Gastroesophageal sphincter (tissue), 3 donors: ENCODE measurements around the gene LRP1-AS.
A peak's percentile ranks its signal among the peaks of the same experiment; 100 is the strongest.

ENCODE experiments used
- EP300 ChIP-seq: sonication (generic); formaldehyde crosslinking; IDR thresholded peaks from one replicate; pipeline ENCODE4 v1.6.1; 2017; ENCODE audit warnings: antibody characterized with exemption, mild to moderate bottlenecking
- POLR2A ChIP-seq, 2 donors: fragments of 450-650 bp; IDR thresholded peaks; one replicate each; pipeline ENCODE4 v1.6.1; 2017; ENCODE audit warnings: antibody characterized with exemption in 2 of 2, mild to moderate bottlenecking in 2 of 2, moderate library complexity in 1 of 2
- POLR2AphosphoS5 ChIP-seq: sonication (generic); formaldehyde crosslinking; IDR thresholded peaks from one replicate; pipeline ENCODE4 v1.6.1; 2017; ENCODE audit warnings: antibody characterized with exemption
- TF ChIP-seq, protein P1 (sequence below), 4 experiments: fragments of 200-600 bp in 2 of 4; fragments of 450-650 bp in 2 of 4; sonication (generic) in 1 of 4; IDR thresholded peaks; one replicate each; pipeline ENCODE4 v1.5.1; 2017 to 2019; ENCODE audit warnings: antibody characterized with exemption in 4 of 4, mild to moderate bottlenecking in 2 of 4, moderate library complexity in 2 of 4

DNA sequence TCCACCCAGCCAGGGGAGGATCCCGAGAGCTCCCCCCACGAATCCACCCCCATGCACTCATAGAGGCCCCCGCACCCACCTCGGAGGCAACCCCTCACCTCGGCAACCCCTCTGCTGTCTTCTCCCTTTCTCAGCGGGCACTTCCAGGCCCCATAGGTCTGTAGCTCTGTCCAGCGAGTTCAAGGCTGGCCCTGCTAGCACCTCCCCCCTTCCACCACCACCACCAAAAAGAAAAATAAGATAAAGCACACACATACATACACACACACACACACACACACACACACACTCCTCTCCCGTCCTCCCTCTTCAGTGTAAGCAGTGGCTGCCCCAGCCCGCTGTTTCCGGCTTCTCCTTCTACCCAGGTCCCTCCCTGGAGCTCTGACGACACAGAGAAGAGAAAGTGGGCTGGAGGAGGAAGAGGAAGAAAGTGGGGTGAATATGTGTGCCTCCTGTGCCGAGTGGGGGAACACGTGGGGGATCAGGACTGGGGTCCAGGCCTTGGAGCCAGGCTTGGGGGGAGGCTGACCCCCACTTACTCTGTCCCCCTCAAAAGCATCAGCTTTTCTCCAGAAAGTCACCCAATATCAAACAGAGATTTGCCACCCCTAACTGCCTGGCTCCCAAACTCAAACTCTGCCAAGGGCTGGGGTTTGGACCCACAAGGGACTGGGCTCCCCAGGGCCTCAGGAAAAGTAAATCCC lies 36.2 kb downstream of the LRP1-AS start, which contains the start of gene STAT6:
- TF ChIP-seq, protein P1, sequence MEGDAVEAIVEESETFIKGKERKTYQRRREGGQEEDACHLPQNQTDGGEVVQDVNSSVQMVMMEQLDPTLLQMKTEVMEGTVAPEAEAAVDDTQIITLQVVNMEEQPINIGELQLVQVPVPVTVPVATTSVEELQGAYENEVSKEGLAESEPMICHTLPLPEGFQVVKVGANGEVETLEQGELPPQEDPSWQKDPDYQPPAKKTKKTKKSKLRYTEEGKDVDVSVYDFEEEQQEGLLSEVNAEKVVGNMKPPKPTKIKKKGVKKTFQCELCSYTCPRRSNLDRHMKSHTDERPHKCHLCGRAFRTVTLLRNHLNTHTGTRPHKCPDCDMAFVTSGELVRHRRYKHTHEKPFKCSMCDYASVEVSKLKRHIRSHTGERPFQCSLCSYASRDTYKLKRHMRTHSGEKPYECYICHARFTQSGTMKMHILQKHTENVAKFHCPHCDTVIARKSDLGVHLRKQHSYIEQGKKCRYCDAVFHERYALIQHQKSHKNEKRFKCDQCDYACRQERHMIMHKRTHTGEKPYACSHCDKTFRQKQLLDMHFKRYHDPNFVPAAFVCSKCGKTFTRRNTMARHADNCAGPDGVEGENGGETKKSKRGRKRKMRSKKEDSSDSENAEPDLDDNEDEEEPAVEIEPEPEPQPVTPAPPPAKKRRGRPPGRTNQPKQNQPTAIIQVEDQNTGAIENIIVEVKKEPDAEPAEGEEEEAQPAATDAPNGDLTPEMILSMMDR (IDR thresholded peaks at IDR 0.05), result no peak
- TF ChIP-seq POLR2AphosphoS5, result peak; percentile 46
- no peak for TF ChIP-seq EP300
- peak; percentile 1 to 60 for TF ChIP-seq POLR2A (IDR thresholded peaks at IDR 0.05)
